Epithelial cell of proximal tubule (primary cell): ENCODE data around the gene LZIC. TPM values are rescaled to one million over a fixed set of nuclear protein-coding genes. Genes with fewer than 3 reads are reported as not detected.

Experiments
- DNase-seq: peaks from one replicate; pipeline ENCODE4 v3.0.0-alpha.2; 2011; ENCODE audit warnings: low read depth
- H3K4me3 ChIP-seq: 2 replicates; pipeline ENCODE4 v1.5.1; 2011; ENCODE audit warnings: low read depth, mild to moderate bottlenecking, low read length
- total RNA-seq: library from RNA; depleted of rRNA; stranded (reverse); fragments of >200 nt; gene quantifications from 2 replicates; pipeline ENCODE4 v1.2.3, GENCODE V29; 2015
- TF ChIP-seq, protein P1 (sequence below): conservative IDR thresholded peaks from 2 replicates; pipeline ENCODE4 v1.5.1; 2012; ENCODE audit warnings: low read depth, mild to moderate bottlenecking, low read length

Gene LZIC
- total RNA-seq, 1 donor from 2014 or later, result 20.6 TPM

DNA sequence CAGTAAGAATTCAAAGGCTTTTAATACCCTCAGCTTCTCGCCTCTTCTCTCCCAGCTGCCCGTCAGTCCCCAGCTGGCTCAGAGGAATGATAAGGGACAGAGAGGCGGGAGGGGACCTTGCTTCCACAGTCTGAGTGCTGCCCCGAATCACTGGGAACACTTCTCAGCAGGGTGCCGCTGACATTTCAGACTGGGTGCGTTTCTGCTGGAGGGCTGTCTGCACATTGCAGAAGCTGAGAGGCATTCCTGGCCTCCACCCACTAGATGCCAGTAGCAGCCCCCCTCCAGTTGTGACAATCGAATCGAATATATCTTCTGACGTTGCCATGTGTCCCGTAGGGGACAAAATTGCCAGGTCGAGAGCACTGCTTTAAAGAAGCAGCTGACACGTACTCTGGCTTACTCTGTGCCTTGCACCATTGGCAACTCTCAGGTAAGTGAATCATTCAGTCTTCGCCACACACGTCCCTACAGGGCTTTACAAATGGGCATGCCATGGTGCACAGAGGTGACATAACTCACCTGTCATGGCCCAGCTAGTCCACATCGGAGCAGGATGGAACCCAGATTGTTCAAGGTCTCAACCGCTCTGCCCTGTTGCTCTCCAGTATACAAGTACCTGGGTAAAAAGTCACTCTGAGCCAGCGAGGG, 57.0 kb downstream of the LZIC start:
- DNase-seq, result no peak
- no peak overlapping the region for H3K4me3 ChIP-seq
- TF ChIP-seq, protein P1, sequence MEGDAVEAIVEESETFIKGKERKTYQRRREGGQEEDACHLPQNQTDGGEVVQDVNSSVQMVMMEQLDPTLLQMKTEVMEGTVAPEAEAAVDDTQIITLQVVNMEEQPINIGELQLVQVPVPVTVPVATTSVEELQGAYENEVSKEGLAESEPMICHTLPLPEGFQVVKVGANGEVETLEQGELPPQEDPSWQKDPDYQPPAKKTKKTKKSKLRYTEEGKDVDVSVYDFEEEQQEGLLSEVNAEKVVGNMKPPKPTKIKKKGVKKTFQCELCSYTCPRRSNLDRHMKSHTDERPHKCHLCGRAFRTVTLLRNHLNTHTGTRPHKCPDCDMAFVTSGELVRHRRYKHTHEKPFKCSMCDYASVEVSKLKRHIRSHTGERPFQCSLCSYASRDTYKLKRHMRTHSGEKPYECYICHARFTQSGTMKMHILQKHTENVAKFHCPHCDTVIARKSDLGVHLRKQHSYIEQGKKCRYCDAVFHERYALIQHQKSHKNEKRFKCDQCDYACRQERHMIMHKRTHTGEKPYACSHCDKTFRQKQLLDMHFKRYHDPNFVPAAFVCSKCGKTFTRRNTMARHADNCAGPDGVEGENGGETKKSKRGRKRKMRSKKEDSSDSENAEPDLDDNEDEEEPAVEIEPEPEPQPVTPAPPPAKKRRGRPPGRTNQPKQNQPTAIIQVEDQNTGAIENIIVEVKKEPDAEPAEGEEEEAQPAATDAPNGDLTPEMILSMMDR, result no peak

DNA sequence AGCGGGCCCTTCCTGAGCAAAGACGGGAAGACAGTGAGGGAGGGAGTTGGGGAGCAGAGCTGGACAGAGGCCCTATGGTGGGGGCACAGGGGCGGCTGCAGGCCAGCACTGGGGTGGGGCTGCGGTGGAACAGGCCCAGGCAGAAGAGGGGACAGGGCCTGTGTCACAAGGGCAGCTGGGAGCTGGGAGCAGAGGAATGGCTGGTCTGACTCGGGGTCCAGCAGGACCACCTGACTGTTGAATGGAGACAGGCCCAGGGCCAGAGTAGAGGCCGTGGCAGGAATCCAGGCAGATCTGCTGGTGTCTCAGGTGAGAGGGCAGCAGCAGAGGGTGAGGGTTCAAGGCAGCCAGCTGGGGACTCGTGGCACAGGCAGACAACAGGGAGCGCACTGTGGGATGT, 58.4 kb downstream of the LZIC start:
- no peak for DNase-seq
- no peak overlapping the region for H3K4me3 ChIP-seq
- TF ChIP-seq, protein P1, result no peak

DNA sequence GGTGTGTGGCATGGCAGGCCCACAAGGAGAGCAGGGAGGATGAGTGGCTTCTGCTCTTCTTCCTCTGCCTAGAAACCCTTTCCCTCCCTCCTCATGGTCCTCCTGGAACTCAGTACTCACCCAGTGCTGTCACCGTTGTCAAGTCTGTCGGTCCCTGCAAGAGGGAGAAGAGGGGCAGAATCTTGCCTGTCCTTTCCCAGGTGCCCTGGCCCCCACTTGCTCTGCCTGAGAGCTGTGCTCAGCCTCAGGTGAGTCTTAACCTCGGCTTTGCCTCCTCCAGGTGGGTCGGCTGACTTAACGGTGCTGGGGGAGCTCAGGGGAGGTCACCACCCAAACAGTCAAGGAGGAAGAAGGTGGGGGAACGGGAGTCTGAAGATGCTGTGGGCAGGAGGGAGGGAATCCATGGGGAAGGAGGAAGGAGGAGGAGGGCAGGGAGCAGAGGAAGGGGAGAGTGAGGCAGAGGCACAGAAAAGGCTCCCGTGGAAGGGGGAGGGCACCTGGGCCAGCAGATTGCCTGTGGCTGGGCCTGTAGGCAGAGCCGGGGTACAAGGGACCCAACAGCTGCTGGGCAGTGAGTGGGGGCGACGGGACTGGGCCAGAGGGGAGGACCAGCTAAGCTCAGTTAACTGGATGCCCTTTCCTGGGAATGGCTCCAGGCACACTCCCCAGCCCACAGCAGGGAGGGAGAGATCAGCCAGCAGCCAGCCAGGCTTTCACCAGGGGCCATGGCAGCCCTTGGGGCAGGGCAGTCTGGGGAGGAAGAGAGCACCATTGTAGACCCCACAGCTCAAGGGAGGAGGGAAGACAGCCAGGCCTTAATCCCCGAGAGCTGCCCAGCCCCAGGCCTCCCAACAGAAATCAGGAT, 59.4 kb downstream of the LZIC start:
- no peak for DNase-seq
- no peak overlapping the region for H3K4me3 ChIP-seq
- TF ChIP-seq, protein P1, result no peak

DNA sequence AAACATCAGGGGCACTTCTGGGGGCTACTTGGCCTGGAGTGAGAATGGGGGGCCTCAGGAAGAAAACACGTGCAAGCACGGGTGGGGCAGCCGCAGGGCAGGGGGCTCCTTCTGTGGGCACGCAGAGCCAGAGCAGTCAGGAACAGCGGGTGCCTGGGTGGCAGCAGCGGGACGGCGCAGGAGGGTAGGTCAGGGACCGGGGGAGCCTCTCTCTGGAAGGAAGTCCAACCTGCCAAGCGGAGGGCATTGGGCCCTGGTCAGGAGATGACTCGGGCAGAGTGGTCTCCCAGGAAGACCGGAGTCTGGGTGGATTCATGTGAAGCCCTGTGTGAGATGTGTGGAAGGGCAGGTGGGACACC, 60.3 kb downstream of the LZIC start:
- H3K4me3 ChIP-seq, result no peak overlapping the region
- DNase-seq, result no peak
- TF ChIP-seq, protein P1, result no peak

DNA sequence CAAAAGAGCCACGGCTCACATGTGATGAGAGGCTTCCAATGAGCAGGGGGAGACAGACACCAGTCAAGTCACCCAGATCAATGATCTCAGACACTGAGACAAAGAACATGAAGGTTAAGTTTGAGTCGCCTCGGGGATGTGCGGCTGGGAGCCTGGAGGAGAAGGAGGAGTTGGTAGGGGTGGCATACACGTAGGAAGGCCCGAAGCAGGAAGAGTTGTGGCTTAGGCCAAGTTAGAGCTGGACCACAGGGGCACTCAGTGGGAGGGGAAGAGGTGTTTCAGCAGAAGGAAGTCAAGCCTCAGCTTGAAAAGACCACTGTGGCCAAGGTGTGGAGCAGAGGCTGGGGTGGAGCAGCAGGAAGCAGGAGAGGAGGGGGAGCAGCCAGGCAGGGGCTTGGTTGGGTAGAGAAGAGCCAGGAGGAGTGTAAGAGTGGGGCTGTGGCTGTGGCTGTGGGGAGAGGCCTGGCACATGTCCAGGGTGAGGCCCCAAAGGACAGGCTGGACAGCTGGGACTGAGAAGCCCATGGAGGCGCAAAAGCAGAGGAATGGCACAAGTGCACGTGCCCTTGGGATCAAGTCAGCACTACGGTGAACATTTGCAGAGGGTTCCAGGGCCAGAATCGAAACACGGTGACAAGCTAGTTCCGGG, 60.8 kb downstream of the LZIC start:
- DNase-seq, result no peak
- TF ChIP-seq, protein P1, result no peak
- H3K4me3 ChIP-seq, result no peak overlapping the region

DNA sequence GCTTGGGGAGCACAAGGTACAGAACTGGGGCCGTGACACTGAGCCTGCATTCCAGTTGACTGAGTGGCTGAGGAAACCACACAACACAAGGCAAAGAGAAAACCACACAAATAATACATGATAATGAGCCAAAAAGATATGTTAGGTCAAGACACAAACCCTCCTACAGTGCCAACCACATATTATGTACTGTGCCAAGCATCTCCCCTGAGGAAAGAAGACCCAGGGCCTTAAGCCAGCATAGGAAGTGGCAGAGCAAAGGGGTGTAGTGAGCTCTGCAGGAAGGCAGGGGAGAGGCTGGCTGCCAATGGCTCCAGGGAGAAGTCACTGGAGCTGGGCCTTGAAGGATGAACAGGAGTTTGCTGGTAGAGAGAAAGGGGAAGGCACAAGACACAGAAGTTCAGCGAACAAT, 61.3 kb downstream of the LZIC start:
- DNase-seq, result no peak
- no peak overlapping the region for H3K4me3 ChIP-seq

More for the DNA sequence above, 61.3 kb downstream of the LZIC start:
- TF ChIP-seq, protein P1, result no peak

Other genes starting within 250 kb of the LZIC start
- 79.7 and 87.5 TPM in 2 replicates for gene CLSTN1, start 119.4 kb downstream of the LZIC start, total RNA-seq
- 25.5 and 26.8 TPM in 2 replicates for gene CTNNBIP1, start 33.1 kb downstream of the LZIC start, total RNA-seq
- gene NMNAT1, start 84 bp upstream of the LZIC start, total RNA-seq, result 2.2 and 5.6 TPM in 2 replicates
- 11.8 and 24.3 TPM in 2 replicates for gene RBP7, start 53.8 kb upstream of the LZIC start, total RNA-seq
- gene UBE4B, start 89.6 kb upstream of the LZIC start, total RNA-seq, result 30.8 and 39.3 TPM in 2 replicates